ENCODE results near the gene STAC. TPM values are rescaled to one million over a fixed set of nuclear protein-coding genes. Genes with fewer than 3 reads are reported as not detected.

STAC gene
- total RNA-seq, 2 experiments from 2014 or later: not detected

DNA sequence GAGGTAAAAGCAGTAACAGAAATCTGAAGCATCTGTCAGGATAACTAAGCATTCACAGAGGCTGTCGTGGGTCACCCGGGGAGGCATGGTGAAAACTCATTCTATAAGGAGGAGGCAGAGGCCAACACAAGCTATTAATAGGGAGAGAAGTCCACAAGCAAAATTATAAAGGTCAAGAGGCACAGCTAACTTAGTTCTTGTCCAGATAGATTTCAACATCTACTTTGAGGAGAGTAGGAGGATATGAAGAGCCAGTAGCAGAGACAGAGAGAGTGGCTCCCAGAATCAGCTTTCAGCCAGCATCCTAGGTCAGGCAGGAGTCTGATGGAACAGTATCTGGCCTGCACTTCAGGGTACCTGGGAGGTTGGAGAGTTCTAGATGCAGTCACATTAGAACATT lies 95.3 kb downstream of the STAC start:
- CTCF ChIA-PET: no interaction called here
- H3K4me3 Mint-ChIP-seq: no peak overlapping the region
- ATAC-seq (no peak), DNase-seq (no peak)
- peaks cover 4% of the 10 kb centered on the region for H3K9me3 Mint-ChIP-seq (ENCODE audit: low read depth)
- no peak overlapping the region for H3K27ac Mint-ChIP-seq
- H3K27me3 Mint-ChIP-seq: no peaks in the 10 kb centered on the region
- no peaks in the 10 kb centered on the region for H3K4me1 Mint-ChIP-seq
- no peaks in the 10 kb centered on the region for H3K36me3 Mint-ChIP-seq

DNA sequence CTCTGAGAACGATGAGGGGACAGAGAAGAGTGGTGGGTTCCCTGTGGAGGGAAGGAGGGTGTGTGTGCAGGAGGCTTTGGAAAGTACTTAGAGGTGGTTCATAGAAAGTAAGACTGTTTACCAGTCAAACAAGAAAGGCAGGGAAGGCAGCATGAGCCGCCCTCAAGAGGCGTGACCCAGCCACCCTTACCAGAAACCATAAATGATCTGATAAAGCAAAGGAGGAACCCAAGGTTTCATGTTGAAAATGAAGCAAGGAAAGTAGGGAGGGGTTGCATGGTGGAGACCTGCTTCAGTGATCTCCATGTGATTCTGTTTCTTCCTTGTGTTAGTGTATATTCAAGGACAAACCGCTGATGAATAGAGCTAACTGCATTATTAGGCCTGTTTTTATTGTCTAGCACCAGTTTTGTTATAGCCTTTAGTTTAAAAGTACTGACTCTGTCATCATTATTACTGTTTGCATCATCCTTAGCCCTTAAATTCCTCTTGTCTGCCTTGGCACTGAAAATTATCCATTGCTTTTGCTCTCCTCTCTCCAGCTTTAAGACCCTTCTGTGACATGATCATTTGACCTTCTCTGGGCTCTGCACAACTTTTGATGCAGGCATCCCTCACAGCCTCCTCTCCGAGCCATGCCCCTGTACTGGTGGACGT lies 96.1 kb downstream of the STAC start:
- H3K36me3 Mint-ChIP-seq: no peaks in the 10 kb centered on the region
- H3K4me1 Mint-ChIP-seq: no peaks in the 10 kb centered on the region
- no peak for DNase-seq
- CTCF ChIA-PET: no interaction called here
- H3K27me3 Mint-ChIP-seq: no peaks in the 10 kb centered on the region
- ATAC-seq: no peak
- peaks cover 4% of the 10 kb centered on the region for H3K9me3 Mint-ChIP-seq (ENCODE audit: low read depth)
- no peak overlapping the region for H3K4me3 Mint-ChIP-seq
- H3K27ac Mint-ChIP-seq: no peak overlapping the region

DNA sequence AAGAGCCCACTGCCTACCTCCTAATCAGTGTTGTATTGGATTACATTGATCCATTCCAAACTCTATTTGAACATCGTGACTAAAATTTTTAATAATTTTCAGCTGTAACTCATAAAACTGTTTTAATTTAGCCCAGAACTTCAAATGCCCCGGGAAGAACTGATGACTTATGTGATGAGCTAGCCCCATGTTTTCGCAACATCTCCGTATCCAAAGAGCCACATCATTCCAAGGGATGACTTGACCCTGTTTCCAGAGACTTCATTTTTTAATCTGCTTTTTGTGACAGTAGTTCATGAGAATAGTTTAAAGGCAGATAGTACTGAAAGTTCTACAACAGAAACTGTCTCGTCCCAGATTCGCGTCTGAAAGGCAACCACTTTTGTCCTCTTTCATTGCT lies 97.4 kb downstream of the STAC start:
- ATAC-seq (no peak), DNase-seq (no peak)
- no peaks in the 10 kb centered on the region for H3K36me3 Mint-ChIP-seq
- no peak overlapping the region for H3K4me3 Mint-ChIP-seq
- CTCF ChIA-PET: no interaction called here
- H3K4me1 Mint-ChIP-seq: no peaks in the 10 kb centered on the region
- no peaks in the 10 kb centered on the region for H3K27me3 Mint-ChIP-seq
- peaks cover 4% of the 10 kb centered on the region for H3K9me3 Mint-ChIP-seq (ENCODE audit: low read depth)
- no peak overlapping the region for H3K27ac Mint-ChIP-seq

DNA sequence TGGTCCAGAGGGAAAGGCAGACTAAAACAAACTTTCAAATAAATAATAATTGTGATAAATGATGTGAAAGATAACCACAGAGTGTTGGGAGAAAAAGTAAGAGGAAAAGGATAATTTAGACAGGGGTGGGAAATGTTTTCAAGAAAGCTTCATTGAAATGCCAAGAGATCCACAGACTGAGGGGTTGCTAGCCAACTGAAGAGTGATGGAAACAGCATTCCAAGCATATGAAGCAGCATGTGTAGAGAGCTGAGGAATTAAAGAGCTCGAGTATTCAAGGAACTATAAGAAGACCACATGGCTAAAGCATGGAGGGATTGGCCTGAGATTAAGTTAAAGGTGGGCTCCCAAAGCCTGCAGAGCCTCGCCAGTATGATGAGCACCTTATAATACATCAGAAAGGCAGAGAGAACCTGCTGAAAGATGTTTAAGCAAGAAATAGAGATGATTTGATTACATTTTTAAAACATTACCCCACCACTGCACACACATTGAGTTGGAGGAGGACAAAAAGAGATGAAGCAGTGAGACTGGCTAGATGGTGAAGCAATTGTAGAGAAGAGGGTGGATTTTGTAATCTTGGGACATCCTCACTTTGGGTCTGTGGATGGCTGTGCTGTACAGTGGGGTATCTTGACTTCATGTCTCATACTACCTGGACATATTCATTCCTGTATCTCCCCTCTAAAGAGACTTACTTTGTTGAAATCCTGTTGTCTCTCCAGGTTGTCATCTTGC lies 100.8 kb downstream of the STAC start:
- no peak for DNase-seq
- no peaks in the 10 kb centered on the region for H3K36me3 Mint-ChIP-seq
- peaks cover 4% of the 10 kb centered on the region for H3K9me3 Mint-ChIP-seq (ENCODE audit: low read depth)
- ATAC-seq: no peak
- CTCF ChIA-PET: no interaction called here
- no peaks in the 10 kb centered on the region for H3K4me1 Mint-ChIP-seq
- H3K27ac Mint-ChIP-seq: no peak overlapping the region
- H3K27me3 Mint-ChIP-seq: no peaks in the 10 kb centered on the region
- no peak overlapping the region for H3K4me3 Mint-ChIP-seq

DNA sequence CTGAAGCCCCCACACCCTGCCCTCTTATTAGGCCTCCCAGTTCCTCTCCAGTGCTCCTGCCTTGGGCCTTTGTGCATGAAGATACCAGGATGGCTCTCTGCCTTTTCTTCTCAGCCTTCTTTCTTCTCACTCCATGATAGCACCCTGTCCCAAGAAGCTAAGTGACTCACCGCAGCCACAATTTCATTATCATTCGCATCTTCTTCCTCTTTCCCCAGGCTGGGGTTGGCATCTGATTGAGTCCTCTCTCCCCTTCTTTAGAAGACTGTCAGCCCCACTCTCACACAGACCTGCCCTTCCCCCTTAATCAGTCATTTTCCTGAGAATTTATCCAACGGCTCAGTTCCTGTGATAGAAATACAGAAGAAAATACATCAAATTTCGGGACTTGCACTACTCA lies 102.0 kb downstream of the STAC start:
- H3K9me3 Mint-ChIP-seq (ENCODE audit: low read depth): peaks cover 4% of the 10 kb centered on the region
- ATAC-seq (no peak), DNase-seq (no peak)
- no peaks in the 10 kb centered on the region for H3K36me3 Mint-ChIP-seq
- H3K27ac Mint-ChIP-seq: no peak overlapping the region
- no peak overlapping the region for H3K4me3 Mint-ChIP-seq
- H3K27me3 Mint-ChIP-seq: no peaks in the 10 kb centered on the region
- H3K4me1 Mint-ChIP-seq: no peaks in the 10 kb centered on the region
- CTCF ChIA-PET: no interaction called here

DNA sequence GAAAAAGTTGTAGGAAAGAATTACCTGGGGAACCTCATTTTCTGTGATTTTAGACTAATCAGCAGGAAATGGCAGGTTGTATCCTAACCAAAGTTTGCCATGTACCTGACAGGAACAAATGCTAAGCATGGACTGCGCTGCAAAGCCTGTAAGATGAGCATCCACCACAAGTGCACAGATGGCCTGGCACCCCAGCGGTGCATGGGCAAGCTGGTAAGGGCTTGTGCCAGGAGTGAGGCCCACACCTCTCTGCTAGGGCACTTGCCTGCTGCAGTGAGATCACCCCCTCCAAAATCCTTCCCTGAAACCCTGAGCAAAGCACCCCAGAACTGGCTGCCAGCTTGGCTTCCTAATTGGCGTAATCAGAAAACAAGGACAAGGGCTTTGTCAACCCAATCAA lies 102.6 kb downstream of the STAC start:
- H3K36me3 Mint-ChIP-seq: no peaks in the 10 kb centered on the region
- H3K4me1 Mint-ChIP-seq: no peaks in the 10 kb centered on the region
- no peak overlapping the region for H3K4me3 Mint-ChIP-seq
- H3K27me3 Mint-ChIP-seq: no peaks in the 10 kb centered on the region
- DNase-seq (no peak), ATAC-seq (no peak)
- CTCF ChIA-PET: no interaction called here
- no peak overlapping the region for H3K27ac Mint-ChIP-seq
- H3K9me3 Mint-ChIP-seq (ENCODE audit: low read depth): peaks cover 4% of the 10 kb centered on the region

DNA sequence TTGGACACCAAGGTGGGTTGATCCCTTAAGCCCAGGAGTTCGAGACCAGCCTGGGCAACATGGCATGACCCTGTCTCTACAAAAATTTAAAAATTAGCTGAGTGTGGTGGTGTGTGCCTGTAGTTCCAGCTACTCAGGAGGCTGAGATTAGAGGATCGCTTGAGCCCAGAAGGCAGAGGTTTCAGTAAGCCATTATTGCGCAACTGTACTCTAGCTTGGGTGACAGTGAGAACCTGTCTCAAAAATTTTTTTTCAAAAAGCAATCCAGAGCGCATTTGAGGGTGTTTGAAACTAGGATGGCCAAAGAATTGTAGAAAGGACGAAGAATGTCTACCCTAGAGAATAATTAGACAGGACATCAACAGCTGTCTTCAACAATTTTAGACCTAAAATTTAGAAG lies 103.4 kb downstream of the STAC start:
- ATAC-seq: no peak
- DNase-seq: no peak
- Mint-ChIP-seq H3K27me3 (no peaks in the 10 kb centered on the region), H3K36me3 (no peaks in the 10 kb centered on the region), H3K4me1 (no peaks in the 10 kb centered on the region), H3K9me3 (ENCODE audit: low read depth) (peaks cover 4% of the 10 kb centered on the region), H3K4me3 (no peak overlapping the region), H3K27ac (no peak overlapping the region)
- CTCF ChIA-PET: no interaction called here

DNA sequence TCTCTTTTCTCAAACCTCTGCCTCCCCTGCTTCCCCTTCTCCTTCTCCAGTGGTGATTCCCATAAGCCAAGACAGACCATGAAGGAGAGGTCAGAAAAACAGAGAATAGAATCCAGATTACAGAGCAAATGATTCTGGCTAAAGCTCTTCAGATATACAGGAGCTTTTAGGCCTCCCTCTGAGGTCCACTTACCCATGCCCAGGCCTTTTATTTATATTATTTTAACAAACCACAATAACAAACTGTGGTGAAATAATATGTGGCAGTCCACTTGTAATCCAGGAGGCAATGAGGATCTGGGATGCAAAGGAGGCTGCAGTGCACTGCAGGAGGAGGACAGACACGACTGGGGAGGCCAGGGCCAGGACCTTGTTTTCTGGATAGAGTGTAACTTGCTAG lies 104.1 kb downstream of the STAC start:
- DNase-seq (no peak), ATAC-seq (no peak)
- no peak overlapping the region for H3K4me3 Mint-ChIP-seq
- H3K4me1 Mint-ChIP-seq: no peaks in the 10 kb centered on the region
- H3K9me3 Mint-ChIP-seq (ENCODE audit: low read depth): no peaks in the 10 kb centered on the region
- no peaks in the 10 kb centered on the region for H3K27me3 Mint-ChIP-seq
- CTCF ChIA-PET: no interaction called here
- H3K36me3 Mint-ChIP-seq: no peaks in the 10 kb centered on the region
- no peak overlapping the region for H3K27ac Mint-ChIP-seq

DNA sequence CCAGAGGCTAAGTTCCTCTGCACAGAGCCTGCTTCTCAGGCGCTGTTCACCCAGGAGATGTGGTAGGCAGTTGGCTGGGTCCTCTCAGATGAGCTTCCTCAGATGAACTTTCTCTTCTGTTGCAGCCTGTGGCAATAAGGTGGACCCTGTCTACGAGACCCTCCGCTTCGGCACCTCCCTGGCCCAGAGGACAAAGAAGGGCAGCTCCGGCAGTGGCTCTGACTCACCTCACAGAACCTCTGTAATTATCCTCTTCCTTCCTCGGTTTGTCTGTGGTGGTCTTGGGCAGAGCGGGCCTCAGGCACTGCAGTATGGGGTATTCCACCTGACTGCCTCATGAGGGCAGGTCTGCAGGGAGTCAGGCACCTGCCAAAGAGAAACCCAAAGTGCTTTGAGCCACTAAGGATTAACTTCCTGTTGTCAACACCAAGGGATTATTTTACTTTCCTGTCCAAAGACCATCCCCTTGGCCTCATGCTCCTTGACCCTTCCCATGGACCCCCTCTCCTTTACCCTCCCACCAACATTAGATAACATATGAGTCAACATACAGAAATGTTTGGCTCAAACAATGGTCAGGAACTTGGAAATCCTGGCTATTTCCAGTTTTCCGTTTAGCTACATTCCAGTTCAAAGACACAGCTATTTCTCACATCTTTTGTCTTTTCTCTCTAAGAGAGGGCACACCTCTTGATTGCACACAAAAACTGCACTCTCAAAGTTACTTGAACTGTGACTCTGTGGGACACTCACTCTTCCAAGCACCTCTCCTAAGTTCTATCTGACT lies 105.9 kb downstream of the STAC start:
- H3K4me3 Mint-ChIP-seq: no peak overlapping the region
- CTCF ChIA-PET: no interaction called here
- no peak for DNase-seq
- no peaks in the 10 kb centered on the region for H3K4me1 Mint-ChIP-seq
- H3K36me3 Mint-ChIP-seq: no peaks in the 10 kb centered on the region
- no peak overlapping the region for H3K27ac Mint-ChIP-seq
- H3K9me3 Mint-ChIP-seq (ENCODE audit: low read depth): no peaks in the 10 kb centered on the region
- no peak for ATAC-seq
- no peaks in the 10 kb centered on the region for H3K27me3 Mint-ChIP-seq

DNA sequence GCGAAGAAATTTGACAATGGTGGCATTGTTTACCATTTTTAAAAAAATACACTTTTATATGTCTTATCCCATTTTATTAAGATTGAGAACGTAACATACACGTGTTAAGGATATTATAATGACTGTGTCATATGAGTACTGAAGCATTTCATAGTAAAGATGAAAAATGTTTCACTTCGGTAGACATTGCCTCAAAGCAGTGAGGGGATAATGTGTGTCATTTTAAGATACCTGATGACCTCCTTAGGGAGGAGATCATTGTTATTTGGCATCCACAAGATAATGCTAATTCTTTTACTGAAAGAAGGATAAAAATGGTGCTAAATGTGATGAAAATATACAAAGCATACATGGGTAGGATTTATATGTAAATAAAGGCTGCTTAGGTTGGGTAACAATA lies 107.3 kb downstream of the STAC start:
- no peaks in the 10 kb centered on the region for H3K27me3 Mint-ChIP-seq
- H3K9me3 Mint-ChIP-seq (ENCODE audit: low read depth): no peaks in the 10 kb centered on the region
- no peak for DNase-seq
- CTCF ChIA-PET: no interaction called here
- no peak overlapping the region for H3K27ac Mint-ChIP-seq
- ATAC-seq: no peak
- no peaks in the 10 kb centered on the region for H3K4me1 Mint-ChIP-seq
- H3K4me3 Mint-ChIP-seq: no peak overlapping the region
- H3K36me3 Mint-ChIP-seq: no peaks in the 10 kb centered on the region

DNA sequence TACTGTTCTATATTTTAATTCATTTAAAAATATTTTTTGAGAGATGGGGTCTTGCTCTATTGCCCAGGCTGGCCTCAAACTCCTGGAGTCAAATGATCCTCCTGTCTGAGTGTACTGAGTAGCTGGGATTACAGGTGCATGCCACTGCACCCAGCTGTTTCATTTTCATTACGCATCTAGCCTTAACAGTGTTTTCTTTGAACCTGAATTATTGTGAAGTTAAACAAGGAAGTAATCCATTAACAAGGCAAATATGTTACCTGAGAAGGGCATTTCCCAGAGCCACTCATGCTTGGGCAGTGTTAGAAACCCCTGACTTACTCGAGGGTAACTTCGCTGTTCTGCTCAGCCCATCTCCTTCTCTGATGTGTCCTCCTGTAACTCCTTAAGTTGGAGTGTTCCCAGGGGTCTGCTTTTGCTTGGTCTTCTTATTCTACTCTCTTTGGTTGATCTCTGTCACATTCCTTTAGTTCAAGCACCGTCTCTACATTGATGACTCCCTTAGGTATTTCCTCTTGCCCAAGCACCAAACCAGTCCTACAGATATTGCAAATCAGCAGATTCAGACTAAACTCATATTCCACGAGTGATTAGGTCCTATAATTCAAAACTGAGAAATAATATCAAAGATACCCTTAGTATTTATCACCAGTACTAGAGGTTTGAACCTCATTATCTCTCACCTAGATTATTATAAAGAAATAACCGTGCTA lies 107.9 kb downstream of the STAC start:
- CTCF ChIA-PET: no interaction called here
- no peak for ATAC-seq
- DNase-seq: no peak
- H3K4me1 Mint-ChIP-seq: no peaks in the 10 kb centered on the region
- no peaks in the 10 kb centered on the region for H3K9me3 Mint-ChIP-seq (ENCODE audit: low read depth)
- no peaks in the 10 kb centered on the region for H3K27me3 Mint-ChIP-seq
- H3K27ac Mint-ChIP-seq: no peak overlapping the region
- H3K4me3 Mint-ChIP-seq: no peak overlapping the region
- no peaks in the 10 kb centered on the region for H3K36me3 Mint-ChIP-seq

DNA sequence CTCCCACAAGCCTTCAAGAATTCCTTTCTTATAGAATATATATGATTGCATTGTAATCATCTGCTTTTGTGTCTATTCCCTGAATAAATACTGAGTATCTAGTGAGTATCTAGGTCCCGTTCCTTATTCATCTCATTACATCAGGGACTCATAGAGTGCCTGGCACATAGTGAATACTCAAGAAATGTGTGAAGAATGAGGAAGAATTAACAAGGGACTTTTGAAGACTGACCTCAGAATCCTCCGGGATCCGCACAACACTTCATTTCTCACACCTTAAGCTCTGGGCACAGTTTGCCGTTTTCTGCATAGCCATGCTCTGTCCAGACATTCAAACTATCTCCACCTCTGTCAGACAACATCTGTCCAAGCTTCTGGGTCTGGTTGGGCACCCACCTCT lies 108.8 kb downstream of the STAC start:
- DNase-seq: no peak
- H3K4me1 Mint-ChIP-seq: no peaks in the 10 kb centered on the region
- H3K36me3 Mint-ChIP-seq: no peaks in the 10 kb centered on the region
- no peak for ATAC-seq
- no peak overlapping the region for H3K27ac Mint-ChIP-seq
- H3K9me3 Mint-ChIP-seq (ENCODE audit: low read depth): no peaks in the 10 kb centered on the region
- no peaks in the 10 kb centered on the region for H3K27me3 Mint-ChIP-seq
- no peak overlapping the region for H3K4me3 Mint-ChIP-seq
- CTCF ChIA-PET: no interaction called here

DNA sequence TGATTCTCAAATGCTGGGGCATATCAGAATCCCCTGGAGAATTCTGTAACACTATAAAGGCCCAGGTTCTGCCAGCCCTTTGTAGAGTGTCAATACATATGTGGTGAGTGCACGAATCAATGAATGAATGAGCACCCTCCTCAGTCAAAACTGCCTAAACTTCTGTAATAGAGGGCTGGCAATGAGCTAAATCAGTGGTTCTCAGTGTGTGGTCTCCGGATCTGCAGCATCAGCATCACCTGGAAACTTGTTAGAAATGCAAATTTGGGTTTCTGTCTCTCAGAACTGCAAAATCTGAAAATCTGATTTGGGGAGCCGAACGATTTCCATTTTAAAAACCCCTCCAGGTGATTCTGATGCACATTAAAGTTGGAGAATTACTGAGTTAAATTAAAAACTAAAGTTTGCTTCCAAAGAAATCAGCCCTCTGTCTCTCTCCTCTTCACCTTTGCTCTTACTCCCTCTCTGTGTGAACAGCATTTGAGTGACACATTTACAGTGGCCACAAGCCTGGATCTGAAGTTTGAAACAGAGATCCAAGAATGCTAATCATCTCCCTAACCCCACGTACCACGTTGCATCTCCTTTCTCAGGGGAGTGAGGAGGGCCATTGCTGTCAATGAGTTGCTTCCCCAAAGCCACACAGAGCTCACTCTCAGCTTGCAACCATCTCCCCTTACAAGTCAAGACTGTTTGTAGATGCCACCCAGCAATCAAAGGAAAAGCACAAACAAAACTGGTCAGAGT lies 109.5 kb downstream of the STAC start:
- CTCF ChIA-PET: no interaction called here
- ATAC-seq (no peak), DNase-seq (no peak)
- no peaks in the 10 kb centered on the region for H3K27me3 Mint-ChIP-seq
- no peak overlapping the region for H3K4me3 Mint-ChIP-seq
- no peaks in the 10 kb centered on the region for H3K36me3 Mint-ChIP-seq
- H3K27ac Mint-ChIP-seq: no peak overlapping the region
- H3K9me3 Mint-ChIP-seq (ENCODE audit: low read depth): no peaks in the 10 kb centered on the region
- no peaks in the 10 kb centered on the region for H3K4me1 Mint-ChIP-seq
